ENCODE results near the gene MGAT2. TPM values are rescaled to one million over a fixed set of nuclear protein-coding genes. Genes with fewer than 3 reads are reported as not detected.

MGAT2 gene
- total RNA-seq, 1 experiment from 2014 or later: 22.9 TPM

- CTCF ChIA-PET: no interaction called here
Measured at GRCh38 chr14:49637534-49638078, 17.0 kb downstream of the MGAT2 start.

GRCh38 chr14:49640540-49641417 is 20.2 kb downstream of the MGAT2 start:
- CTCF ChIA-PET: no interaction called here
- intact Hi-C loops (cut with micrococcal nuclease): no loop called here
- no peak overlapping the region for H3K4me2 ChIP-seq (ENCODE audit: low read length)
- TF ChIP-seq CEBPB (IDR thresholded peaks at IDR 0.05; ENCODE audit: low read depth) (0 out of 2 replicates have a peak, but pooled peaks have one; percentile 24), SIN3A (IDR thresholded peaks at IDR 0.05; ENCODE audit: low read depth) (no peak)
- ATAC-seq: no peak
- no peaks in the 10 kb centered on the region for H3K27me3 ChIP-seq (ENCODE audit: insufficient read depth, low read length)
- peaks cover 3 to 19% of the 10 kb centered on the region in 2 experiments; a peak in 1 of 4 replicates for H3K36me3 ChIP-seq (ENCODE audit: control insufficient read depth in 1 of 2, insufficient read depth in 2 of 2, low read length in 2 of 2)
- no peaks in the 10 kb centered on the region for H3K9me2 ChIP-seq (ENCODE audit: insufficient read depth)
- H3K4me1 ChIP-seq (ENCODE audit: control insufficient read depth in 1 of 2, insufficient read depth in 2 of 2, low read length in 2 of 2): peaks cover 6 to 11% of the 10 kb centered on the region in 2 experiments
- no peak for DNase-seq (ENCODE audit: low read depth, low spot score)
- H3K4me3 ChIP-seq (replicated peaks in 1 of 2; ENCODE audit: low read depth in 1 of 2, low read length in 2 of 2): no peak overlapping the region
- no peak overlapping the region for H2AFZ ChIP-seq (ENCODE audit: low read depth, low read length, poor library complexity, severe bottlenecking)
- peaks cover 48% of the 10 kb centered on the region for H3K79me2 ChIP-seq (ENCODE audit: insufficient read depth, low read length)
- no peaks in the 10 kb centered on the region; the same call in 1 of the 2 replicates for H4K20me1 ChIP-seq (ENCODE audit: insufficient read depth)
- POLR2A ChIA-PET: no interaction called here
- no peak overlapping the region for H3K9ac ChIP-seq (ENCODE audit: low read length)
- RAD21 ChIA-PET (ENCODE audit: low non-redundant PET in 1 of 2, low total read pairs in 2 of 2, uncharacterized antibody in 2 of 2, unreplicated experiment in 2 of 2): interaction anchor here (0.6 kb wide), 2 partner anchors 32 to 127 kb away, joined by 3 read pairs; no protein-coding TSS in a partner anchor
- no peak overlapping the region for H3K27ac ChIP-seq (ENCODE audit: low read depth, low read length)
- H3K9me3 ChIP-seq (ENCODE audit: control insufficient read depth in 1 of 2, insufficient read depth in 1 of 2, low read depth in 1 of 2, low read length in 2 of 2): no peaks in the 10 kb centered on the region
- no TSS peak for BruUV-seq (replicated peaks)

More at GRCh38 chr14:49637534-49638078, 17.0 kb downstream of the MGAT2 start:
- Histone ChIP-seq H3K9ac (ENCODE audit: low read length) (no peak overlapping the region), H3K27me3 (ENCODE audit: insufficient read depth, low read length) (no peaks in the 10 kb centered on the region), H3K9me3 (ENCODE audit: control insufficient read depth in 1 of 2, insufficient read depth in 1 of 2, low read depth in 1 of 2, low read length in 2 of 2) (no peaks in the 10 kb centered on the region), H3K9me2 (ENCODE audit: insufficient read depth) (no peaks in the 10 kb centered on the region), H3K36me3 (ENCODE audit: control insufficient read depth in 1 of 2, insufficient read depth in 2 of 2, low read length in 2 of 2) (peaks cover 3 to 19% of the 10 kb centered on the region in 2 experiments; a peak in 1 of 4 replicates), H3K79me2 (ENCODE audit: insufficient read depth, low read length) (peaks cover 74% of the 10 kb centered on the region), H4K20me1 (ENCODE audit: insufficient read depth) (no peaks in the 10 kb centered on the region; the same call in 1 of the 2 replicates), H3K4me3 (replicated peaks in 1 of 2; ENCODE audit: low read depth in 1 of 2, low read length in 2 of 2) (no peak overlapping the region), H3K4me1 (ENCODE audit: control insufficient read depth in 1 of 2, insufficient read depth in 2 of 2, low read length in 2 of 2) (peaks cover 6 to 15% of the 10 kb centered on the region in 2 experiments), H3K4me2 (ENCODE audit: low read length) (no peak overlapping the region), H2AFZ (ENCODE audit: low read depth, low read length, poor library complexity, severe bottlenecking) (no peak overlapping the region), H3K27ac (ENCODE audit: low read depth, low read length) (no peak overlapping the region)
- TF ChIP-seq SP1 (IDR thresholded peaks at IDR 0.05; ENCODE audit: low read depth) (no peak), ZNF274 (IDR thresholded peaks at IDR 0.05; ENCODE audit: low read depth, low read length) (no peak), ELF1 (IDR thresholded peaks at IDR 0.05; ENCODE audit: borderline replicate concordance, low read depth) (no peak), YY1 (IDR thresholded peaks at IDR 0.05; ENCODE audit: extremely low read depth, insufficient replicate concordance, low read depth, low read length) (no peak), JUND (IDR thresholded peaks at IDR 0.05) (no peak), EZH2 (IDR thresholded peaks at IDR 0.05) (no peak), ZFX (IDR thresholded peaks at IDR 0.05) (no peak), TCF7L2 (IDR thresholded peaks at IDR 0.05; ENCODE audit: borderline replicate concordance, extremely low read depth, insufficient read depth, insufficient read length) (no peak), POLR2A (IDR thresholded peaks at IDR 0.05; ENCODE audit: borderline replicate concordance, extremely low read depth, insufficient read depth, insufficient read length) (no peak), RAD21 (IDR thresholded peaks at IDR 0.05; ENCODE audit: low read depth) (no peak), MAX (IDR thresholded peaks at IDR 0.05) (no peak)
- DNase-seq (ENCODE audit: low read depth, low spot score) (no peak), ATAC-seq (no peak)
- ChIA-PET RAD21 (ENCODE audit: low non-redundant PET in 1 of 2, low total read pairs in 2 of 2, uncharacterized antibody in 2 of 2, unreplicated experiment in 2 of 2) (no interaction called here), POLR2A (no interaction called here)
- intact Hi-C loops (cut with micrococcal nuclease): no loop called here
- BruUV-seq (replicated peaks): no TSS peak
